Epidermal melanocyte (primary cell): ENCODE data around the gene NID1.
A peak's percentile ranks its signal among the peaks of the same experiment; 100 is the strongest.

ENCODE experiments used
- DNase-seq: peaks from one replicate; pipeline ENCODE4 v3.0.0; 2011; ENCODE audit warnings: low spot score; ENCODE audit not compliant: insufficient read length

Gene NID1

DNA sequence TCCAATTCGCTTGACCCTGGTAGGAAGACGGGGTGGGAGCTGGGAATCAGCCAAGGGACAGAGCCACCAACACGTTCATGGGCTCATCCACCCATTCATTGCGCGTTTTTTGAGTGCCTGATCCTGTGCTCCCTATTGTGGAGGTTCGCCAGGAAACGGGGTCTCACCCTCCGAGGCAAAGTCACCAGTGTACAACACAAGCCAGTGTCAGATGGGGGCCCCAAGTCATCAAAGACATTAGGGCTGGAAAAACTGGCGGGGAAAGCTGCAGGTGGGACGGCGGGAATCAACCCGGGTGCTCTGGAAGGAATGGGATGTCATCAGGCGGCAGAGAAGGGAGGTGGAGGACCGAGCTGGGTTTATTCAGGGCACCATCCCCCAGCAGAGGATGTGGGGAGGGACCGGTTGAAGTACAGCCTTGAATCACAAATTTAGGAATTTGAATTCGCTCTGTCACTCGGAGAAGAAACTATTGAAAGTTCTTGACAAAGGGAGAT lies 667 bp upstream of the NID1 start:
- no peak for DNase-seq

DNA sequence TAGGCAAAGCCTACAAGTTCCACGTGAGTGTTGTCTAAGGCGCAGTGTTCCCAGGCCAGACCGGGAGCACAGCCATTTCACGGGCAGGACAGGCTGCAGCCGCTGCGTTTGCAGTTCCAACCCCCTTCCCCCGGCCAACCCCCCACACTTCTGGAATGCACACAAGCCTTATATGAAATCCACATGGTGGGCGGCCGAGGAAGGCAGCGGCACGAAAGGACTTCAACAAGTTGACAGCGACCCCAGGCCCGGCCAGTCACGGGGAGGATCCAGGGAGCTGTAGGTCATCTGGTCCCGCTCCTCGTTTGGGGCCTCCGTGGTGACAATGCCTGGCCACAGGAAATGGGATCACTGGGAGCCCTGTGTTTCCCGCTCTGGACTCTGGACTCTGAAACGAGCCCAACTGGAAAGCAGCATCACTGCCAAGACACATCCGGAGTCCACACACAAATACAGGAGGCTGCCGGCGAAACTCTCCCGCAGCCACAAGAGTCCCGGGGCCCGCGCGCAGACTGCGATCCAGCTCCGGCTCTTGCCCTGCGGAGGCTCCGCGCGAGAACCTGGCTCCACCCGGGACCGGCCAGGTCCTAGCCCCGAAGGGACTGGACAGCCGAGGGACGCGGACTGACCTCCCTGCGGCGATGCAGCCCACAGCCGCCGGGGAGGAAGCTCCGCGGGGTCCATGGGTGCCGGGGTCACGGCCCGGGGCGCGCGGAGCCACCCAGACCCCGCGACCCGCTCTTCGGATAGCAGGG lies 794 bp downstream of the NID1 start:
- DNase-seq, result peak; percentile 56

DNA sequence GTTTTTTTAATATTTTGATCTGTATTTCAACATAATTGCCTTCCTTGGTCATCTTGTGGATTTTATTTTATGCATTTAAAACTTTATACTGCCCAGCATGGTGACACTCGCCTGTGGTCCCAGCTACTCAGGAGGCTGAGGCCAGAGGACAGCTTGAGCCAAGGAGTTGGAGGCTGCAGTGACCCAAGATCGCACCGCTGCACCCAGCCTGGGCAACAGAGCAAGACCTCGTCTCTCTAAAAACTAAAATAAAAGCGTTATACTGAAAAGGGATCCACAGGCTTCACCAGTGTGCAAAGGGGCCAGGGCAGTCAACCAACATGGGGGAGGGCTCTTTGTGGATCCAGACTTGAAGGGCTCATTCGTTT lies 1.4 kb downstream of the NID1 start:
- DNase-seq, result no peak

DNA sequence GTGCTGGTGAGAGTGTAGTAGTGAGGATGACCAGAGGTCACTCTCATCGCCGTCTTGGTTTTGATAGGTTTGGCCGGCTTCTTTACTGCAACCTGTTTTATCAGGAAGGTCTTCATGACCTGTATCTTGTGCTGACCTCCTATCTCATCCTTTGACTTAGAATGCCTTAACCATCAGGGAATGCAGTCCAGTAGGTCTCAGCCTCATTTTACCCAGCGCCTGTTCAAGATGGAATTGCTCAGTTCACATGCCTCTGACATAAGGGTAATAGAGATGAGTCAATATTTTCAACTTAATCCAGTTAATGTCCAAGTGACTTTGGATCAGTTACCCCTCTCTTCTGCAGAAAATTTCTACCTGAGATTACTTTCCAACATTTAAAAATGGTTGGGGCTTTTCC lies 4.6 kb downstream of the NID1 start:
- no peak for DNase-seq

DNA sequence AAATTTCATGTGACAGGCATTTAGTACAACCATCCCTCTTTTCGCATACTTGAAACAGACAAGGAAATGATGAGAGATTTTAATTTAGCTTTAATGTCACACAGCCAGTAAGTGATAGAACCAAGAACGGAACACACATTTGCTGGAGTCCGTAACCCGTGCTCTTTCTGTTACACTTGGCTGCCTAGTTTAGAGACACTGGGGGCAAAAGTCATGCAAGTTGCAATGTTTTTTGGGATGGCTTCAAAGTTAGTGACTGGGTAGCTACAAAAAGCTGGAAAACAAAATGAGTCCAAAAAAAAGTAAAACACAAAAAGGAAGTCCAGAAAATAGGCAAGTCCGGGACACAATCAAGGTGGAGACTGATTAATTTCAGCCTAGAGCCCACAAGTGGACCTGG lies 5.9 kb downstream of the NID1 start:
- DNase-seq, result no peak

DNA sequence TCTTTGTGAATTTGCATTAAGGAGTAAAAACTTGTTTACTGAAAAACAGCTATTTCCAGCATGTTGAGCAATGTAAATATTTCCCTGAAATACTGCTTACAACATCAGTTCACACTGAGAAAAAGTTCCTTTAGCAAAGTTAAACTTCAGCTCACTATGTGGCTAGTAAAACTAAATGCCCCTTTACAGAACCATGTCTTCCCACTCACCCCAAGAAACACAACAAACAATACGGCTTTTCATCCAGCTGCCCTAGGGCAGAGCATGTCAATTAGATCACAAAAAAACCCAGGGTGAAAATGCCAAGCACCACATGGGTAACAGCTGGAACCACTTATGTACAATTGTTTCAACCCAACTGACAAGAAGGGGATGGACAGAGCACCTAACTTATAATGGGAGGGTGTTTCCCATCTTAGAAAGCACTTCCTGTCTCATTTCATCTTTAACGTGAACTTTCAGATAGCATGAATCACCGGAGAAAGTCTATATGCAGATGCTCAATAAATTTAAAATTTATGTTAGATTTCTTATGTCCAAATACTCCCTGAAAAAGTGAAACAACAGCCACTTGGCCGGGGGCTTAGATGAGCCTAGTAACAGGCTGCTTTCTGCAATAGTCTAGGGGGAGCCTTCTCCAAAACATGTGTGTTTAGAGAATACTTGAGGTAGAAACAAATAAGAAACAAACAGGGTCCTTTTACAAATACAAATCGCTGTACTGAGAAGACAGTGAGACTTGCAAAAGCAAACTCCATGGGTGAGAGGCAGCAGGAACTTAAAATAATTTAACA lies 6.6 kb downstream of the NID1 start:
- peak; percentile 79 for DNase-seq

DNA sequence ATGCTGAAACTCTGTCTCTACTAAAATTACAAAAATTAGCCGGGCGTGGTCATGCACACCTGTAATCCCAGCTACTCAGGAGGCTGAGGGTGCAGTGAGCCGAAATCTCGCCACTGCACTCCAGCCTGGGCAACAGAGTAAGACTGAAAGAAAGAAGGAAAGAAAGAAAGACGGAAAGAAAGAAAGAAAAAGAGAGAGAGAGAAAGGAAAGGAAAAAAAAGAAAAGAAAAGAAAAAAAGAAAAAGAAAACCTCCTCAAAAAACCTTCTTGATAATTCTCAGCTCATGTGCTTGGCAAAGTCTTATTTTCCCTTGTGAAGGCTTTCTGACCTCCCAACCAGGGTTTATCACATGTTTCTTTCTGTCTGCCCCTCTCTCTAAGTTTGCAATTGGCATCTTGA lies 7.3 kb downstream of the NID1 start:
- DNase-seq, result no peak

DNA sequence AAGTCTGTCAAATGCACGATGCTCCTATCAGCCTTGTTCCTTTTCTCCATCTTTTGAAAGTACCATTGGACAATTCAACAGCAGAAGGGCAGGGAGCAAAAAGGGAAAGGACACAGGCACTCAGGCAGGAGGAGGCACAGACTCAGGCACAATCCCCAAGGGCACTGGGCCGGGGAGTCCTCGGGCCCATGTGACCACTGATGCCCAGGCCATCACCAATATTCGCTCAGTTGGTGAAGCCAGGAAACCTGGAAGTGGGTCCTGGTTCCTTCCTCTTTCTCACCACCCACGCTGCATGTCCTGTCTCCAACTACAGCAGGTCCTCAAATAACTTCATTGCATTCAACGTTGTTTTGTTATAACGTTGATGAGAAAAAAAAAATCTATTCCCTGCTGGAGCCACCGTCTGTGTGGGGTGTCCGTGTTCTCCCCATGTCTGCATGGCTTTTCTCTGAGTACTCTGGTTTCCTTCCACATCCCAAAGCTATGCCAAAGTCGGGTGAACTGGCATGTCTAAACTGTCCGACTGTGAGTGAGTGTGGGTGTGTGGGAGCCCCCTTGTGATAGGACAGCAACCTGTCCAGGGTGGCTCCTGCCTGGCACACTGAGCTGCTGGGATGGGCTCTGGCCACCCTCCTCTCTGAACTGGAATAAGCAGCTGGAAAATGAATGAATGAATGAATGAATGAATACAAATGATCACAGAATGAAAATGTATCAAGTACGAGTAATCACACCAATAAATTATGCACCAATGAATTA lies 12.5 kb downstream of the NID1 start:
- no peak for DNase-seq

DNA sequence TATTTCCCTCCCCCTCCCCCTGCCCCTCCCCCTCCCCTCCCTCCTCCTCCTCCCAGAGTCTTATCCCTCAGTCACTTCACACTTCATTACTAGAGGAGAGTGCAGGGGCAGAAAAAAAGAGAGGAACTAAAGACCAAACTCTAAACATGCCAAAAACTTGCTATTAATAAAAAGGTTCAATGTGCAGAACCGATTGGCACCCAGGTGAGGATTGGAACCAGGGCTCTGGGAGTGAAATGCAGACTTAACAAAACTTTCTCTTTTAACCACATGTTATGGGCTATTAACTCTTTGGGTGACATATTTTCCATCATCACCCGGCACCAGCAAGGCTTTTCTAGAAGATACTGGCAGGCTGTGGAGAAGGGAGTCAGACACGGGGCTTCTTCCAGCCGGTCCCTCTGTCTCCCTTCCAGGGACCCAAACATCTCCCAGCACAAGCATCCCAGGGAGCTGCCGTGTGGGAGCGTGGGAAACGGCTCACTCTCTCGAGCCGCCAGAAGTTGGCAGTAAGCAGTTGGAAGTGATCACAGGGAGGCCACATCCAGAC lies 13.6 kb downstream of the NID1 start:
- no peak for DNase-seq

DNA sequence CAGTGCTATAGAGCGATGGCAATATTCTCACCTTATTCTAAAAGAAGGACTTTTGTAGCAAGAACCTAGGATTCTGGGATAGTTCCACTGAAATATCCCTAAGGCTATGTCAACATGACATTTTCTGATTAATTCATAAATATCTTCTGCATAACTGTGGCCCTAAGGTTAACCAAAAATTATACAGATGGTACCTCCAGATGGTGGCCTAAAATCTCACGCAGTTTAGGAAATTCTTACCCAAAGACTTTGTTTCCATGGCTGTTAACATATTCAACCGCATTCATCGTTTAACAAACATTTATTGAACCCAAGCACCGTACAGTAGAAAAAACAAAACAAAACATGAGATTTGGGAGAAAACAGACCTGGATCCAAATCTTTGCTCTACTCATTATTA lies 19.1 kb downstream of the NID1 start:
- DNase-seq, result no peak

DNA sequence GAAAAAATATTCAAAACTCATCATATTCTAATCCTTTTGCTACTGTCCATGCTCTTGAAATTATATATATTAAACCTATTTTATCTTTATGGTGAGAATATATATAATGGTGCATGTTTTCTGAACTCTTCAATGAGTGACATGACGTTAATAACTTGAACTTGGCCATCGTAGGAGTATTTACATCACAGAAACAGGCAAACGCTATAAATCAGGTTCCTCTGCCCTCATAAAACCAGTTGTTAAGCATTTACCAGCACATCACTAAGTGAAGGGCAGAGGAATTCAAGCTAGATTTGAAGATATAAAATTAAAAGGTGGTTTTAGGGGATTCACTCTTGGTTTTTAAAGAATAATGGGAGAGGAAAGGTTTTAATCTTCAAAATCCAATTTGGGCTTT lies 20.5 kb downstream of the NID1 start:
- DNase-seq, result no peak

DNA sequence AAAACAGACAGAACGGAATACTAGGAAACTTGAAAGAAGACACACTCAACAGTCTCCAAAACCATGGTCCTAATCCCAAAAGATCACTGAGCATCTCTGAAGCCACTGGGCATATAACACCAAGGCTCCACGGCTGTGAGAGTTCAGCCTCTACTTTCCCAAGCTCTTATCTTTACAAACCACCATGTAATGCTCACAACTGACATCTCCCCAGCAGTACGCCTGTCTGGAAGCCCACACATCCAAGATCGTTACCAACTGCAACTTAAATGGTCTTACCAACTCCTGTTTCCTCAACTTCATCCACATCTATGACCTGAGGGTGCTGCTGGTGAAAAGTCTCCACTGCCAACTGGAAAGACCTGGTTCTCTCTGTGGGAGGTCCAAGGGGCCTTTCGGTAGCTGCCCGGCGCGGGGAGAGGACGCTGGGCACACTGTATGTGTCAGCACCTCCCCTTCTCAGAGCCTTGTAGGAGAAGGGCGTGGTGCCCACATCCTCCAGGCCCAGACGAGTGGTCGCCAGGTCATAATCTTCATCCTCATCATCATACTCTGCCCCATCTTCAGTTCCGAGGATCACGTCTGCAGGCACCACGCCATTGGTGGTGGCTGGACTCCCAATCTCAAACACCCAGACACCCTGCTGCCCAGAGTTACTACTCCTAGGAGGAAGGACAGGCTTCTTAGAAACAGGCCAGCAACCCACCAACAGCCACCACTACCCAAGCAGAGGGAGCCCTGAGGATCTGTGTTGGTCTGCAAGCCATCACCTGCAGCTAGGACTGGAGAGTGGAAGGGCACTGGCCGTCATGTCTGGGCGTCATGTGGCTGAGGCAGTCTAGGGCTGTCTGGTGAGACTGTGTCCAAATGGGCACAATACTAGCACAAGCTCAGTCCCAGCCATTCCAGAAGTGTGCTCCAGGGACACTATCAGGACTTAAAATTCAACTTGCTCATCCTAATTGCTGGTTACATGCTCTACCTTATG lies 23.0 kb downstream of the NID1 start:
- no peak for DNase-seq

DNA sequence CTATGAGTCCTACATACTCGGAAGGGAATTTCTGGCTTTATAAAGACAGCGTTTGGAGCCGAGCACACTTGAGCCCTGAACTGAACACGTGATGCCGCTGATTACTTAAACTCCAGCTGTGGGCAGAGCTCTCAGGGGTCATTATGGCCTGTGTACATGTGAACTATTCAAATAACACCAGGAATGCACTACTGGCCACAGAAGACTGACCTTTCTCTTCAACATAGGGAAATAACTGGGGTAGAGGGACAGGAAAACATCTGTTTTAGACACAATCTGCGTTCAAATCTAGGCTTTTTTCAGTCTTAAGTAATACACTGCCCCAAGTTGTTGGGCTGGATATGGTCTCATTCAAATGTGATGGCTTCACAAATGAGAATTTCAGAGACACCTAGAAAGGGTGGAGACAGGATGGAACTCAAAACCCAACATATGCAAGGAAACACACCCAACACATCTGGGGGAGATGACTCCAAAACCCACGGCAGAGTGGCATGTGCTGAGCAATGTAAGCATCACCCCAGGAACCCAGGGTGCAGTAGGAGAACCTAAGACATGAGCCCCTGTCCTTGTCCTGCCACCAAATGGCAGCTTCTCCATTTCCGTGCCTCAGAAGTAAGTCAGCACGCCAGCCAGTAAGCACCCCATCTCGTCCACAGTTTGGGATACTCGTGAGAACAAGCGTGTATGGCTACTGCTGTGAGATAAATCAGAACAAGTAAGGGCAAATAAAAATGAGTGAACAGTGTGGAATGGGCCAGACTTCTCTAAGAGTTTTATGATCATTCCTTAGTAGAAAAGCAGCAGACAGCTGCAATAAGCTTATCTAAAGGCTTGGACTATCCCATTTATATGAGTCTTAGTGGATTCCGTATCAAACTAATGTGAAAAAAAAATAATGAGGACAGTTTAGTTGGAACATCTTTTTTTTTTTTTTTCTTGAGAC lies 24.9 kb downstream of the NID1 start:
- DNase-seq, result no peak

DNA sequence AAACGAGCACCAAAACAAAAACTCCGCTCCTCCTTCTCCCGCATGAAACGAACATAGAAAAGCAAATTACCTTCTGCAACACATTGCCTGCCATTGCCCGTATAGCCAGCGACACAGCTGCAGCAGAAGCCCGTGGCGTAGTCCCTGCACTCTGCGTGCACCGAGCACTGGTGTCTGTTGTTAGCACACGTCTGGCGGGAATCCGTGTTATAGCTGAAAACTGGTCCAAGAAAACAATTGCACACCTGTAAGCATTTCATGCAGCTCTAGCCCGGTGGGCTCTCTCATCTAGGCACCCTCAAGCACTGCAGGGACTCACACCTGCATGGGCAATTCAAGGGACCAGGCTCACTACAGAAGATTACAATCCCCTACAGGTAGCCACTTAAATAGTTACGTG lies 26.9 kb downstream of the NID1 start:
- no peak for DNase-seq

DNA sequence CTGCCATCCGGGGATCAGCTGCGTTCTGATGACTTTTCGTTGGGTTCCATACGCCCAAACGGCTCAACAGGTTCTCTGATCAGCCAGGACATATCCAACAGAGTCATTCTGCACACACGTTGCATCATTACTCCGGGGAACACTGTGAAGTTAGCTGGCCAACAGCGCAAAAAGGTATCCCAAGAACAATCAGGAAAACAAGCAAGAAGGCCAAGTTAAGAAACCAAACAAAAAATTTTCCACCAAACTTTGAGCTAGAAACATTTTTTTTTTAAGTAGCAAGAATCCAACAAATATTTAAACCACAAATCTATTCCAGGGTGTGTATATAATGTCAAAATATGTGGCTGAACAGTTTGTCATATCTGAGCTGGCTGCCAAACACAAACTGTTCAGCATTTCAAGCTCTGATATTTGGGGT lies 29.2 kb downstream of the NID1 start:
- DNase-seq, result no peak

DNA sequence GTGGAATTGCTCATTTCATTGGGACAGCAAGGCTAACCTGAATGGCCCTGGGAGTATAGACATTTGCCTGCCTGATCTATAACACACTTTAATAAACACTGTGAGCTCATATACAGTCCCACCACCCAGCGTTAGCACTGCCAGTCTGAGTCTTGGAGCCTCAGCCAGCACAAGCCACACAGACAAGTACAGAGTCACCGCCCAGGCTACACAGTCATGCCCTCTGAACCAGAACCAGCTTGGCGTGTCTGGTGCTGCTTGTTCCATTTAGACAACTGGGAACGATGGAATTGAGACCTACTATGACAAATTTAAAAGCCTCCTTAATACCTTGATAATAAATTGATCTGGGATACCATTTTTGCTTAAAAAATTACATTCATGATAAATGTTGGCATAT lies 31.6 kb downstream of the NID1 start:
- DNase-seq, result no peak

DNA sequence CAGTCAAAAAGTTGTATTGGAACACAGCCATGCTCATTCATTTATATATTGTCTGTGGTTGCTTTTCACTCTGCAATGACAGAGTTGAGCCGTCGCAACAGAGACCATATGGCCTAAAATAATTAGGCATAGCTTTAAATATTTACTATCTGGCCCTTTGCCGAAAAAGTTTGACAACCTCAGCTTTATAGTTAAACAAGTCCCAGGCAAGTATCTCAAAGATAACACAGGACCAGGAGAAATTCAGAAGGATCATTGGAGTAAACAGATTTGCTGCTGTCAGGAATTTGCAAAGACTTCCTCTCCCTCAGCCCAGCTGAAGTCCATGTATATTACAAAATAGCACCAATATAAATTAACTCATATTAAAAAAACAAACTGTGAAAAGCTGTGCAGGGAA lies 34.4 kb downstream of the NID1 start:
- no peak for DNase-seq

DNA sequence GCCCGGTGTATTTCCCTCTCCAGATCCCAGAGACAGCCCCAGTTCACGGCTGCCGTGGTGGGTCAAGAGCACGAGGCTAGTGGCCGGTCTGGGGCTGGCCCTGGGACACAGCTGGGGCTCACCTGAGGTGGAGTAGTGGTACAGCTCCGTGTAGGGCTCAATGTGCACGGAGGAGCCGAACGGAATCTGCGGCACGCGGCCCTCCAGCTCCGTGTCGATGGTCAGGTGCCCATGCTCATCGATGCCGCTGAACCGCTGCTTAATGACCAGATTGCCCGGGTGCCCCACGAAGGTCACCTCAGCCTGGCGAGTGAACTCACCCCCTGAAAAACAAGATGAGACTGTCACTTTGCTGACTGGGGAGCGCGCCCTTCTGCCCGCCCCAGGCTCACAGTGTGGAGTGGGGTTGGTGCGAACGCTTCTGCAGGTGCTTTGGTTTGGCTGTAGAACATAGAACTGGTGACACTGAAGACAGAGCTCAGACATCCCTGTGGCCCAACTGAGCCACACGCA lies 35.4 kb downstream of the NID1 start:
- DNase-seq, result no peak

DNA sequence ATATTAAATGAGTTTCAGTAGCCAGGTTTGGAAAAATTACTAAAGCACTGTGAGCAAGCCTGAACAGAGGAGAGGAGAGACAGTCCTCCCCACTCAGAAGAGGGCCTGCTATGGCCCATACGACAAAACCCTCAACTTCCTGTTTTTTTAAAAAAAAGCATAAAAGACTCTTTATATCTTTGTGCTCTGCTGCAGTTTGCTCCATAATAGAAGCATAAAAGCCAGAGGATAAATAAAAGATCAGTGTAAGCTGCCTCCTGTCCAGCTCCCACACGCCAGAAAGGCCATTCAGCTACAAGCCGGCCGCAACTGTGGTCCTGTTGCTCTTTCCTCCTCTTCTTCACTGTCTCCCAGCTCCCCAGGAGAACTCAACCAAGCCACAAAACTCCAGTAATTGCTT lies 37.8 kb downstream of the NID1 start:
- DNase-seq, result peak; percentile 42
